Spleen (tissue), 7 donors: ENCODE measurements around the gene MST1.

Experiments used
- CTCF ChIP-seq, 11 experiments: fragments of 200-600 bp in 7 of 11; fragments of 450-650 bp in 4 of 11; sonication (generic) in 4 of 11; IDR thresholded peaks in 8 of 11; conservative IDR thresholded peaks in 3 of 11; 1 replicate in 7 of 11; 2 replicates in 4 of 11; pipeline versions ENCODE4 v1.4.0 to v1.8.0; 2016 to 2021; ENCODE audit warnings: antibody characterized with exemption in 11 of 11, inconsistent platforms in 4 of 11, mild to moderate bottlenecking in 1 of 11
- POLR2A ChIP-seq, 3 donors: fragments of 450-650 bp; IDR thresholded peaks; one replicate each; pipeline ENCODE4 v1.5.1; 2017; ENCODE audit warnings: antibody characterized with exemption in 3 of 3, mild to moderate bottlenecking in 1 of 3
- donor health status: DM: no; HTN: no; CAD: no; lungs with moderate emphysema.
- donor health status: DM: no; HTN: no; CAD: no.
- donor health status: DM: no; HTN: no; CAD: no.

GRCh38 chr3:49654176-49654825, 35.0 kb downstream of the MST1 start:
- TF ChIP-seq CTCF (IDR thresholded peaks at IDR 0.05 in 8 of 11, conservative IDR thresholded peaks at IDR 0.05 in 3 of 11), result no peak
- no peak for TF ChIP-seq POLR2A (IDR thresholded peaks at IDR 0.05)
